DMS153 treated with DMSO at 0.1 percent for 48 hours (cell line): ENCODE measurements around the gene PLCB3.

Experiments
- DNase-seq: peaks from one replicate; lab custom pipeline; 2025; ENCODE audit not compliant: unreplicated experiment; lab: John Stamatoyannopoulos, UW

The PLCB3 gene

GRCh38 chr11:64317961-64318765 is 66.8 kb downstream of the PLCB3 start, which contains the start of gene PRDX5:
Gene PRDX5, plus strand, starts transcription at chr11:64318121. Its CDS starts 95 bp downstream, at chr11:64318216.
- peak; percentile 97 for DNase-seq
